Osteocyte (in vitro differentiated cells): ENCODE results near the gene ALDH9A1. TPM values are rescaled to one million over a fixed set of nuclear protein-coding genes. Genes with fewer than 3 reads are reported as not detected.

Experiments
- DNase-seq: peaks from one replicate; pipeline ENCODE4 v3.0.0; 2021; ENCODE audit warnings: mixed read lengths; ENCODE audit not compliant: unreplicated experiment; ENCODE audit errors: extremely low spot score
- H3K27ac Mint-ChIP-seq: one replicate; pipeline ENCODE4 v1.8.0; 2021; ENCODE audit warnings: mild to moderate bottlenecking, mixed read lengths; ENCODE audit not compliant: unreplicated experiment
- H3K27me3 Mint-ChIP-seq: one replicate; pipeline ENCODE4 v1.8.0; 2021; ENCODE audit warnings: mixed read lengths; ENCODE audit not compliant: unreplicated experiment
- H3K36me3 Mint-ChIP-seq: one replicate; pipeline ENCODE4 v1.8.0; 2021; ENCODE audit warnings: mixed read lengths; ENCODE audit not compliant: unreplicated experiment
- H3K4me1 Mint-ChIP-seq: one replicate; pipeline ENCODE4 v1.8.0; 2021; ENCODE audit warnings: mixed read lengths; ENCODE audit not compliant: unreplicated experiment
- H3K4me3 Mint-ChIP-seq: one replicate; pipeline ENCODE4 v1.8.0; 2021; ENCODE audit warnings: mild to moderate bottlenecking, moderate library complexity, mixed read lengths; ENCODE audit not compliant: unreplicated experiment
- H3K9me3 Mint-ChIP-seq: one replicate; pipeline ENCODE4 v1.8.0; 2021; ENCODE audit warnings: mixed read lengths; ENCODE audit not compliant: unreplicated experiment
- total RNA-seq: library from RNA; stranded (reverse); gene quantifications from 2 replicates; pipeline ENCODE4 v1.2.1, GENCODE V29; 2021
- TF ChIP-seq, protein P1 (sequence below): fragments of 200-600 bp; sonication (generic); IDR thresholded peaks from 2 replicates; pipeline ENCODE4 v1.5.0; 2021; ENCODE audit warnings: antibody characterized with exemption, mild to moderate bottlenecking, moderate library complexity

The ALDH9A1 gene
- total RNA-seq, 1 donor from 2014 or later = 37.1 TPM

DNA sequence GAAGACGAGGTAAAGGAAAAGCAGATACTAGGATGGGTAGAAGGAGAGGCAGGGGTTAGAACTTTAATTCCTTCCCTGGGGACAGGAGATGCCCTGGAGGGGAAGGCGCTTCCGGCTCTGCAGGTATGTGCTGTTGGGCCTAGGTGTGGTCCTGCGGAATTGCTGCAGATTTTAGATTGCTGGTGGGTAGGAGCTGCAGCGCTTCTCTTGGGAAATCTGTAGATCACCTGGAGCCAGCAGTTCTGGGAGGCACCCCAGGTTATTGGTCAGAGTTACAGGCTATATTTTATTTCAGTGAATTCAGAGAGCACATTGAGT is 66.3 kb downstream of the ALDH9A1 start:
- Mint-ChIP-seq H3K9me3 (no peaks in the 10 kb centered on the region), H3K4me3 (no peak overlapping the region), H3K36me3 (peaks cover 7% of the 10 kb centered on the region), H3K4me1 (peaks cover 28% of the 10 kb centered on the region), H3K27ac (no peak overlapping the region), H3K27me3 (peaks cover 15% of the 10 kb centered on the region)
- TF ChIP-seq, protein P1, sequence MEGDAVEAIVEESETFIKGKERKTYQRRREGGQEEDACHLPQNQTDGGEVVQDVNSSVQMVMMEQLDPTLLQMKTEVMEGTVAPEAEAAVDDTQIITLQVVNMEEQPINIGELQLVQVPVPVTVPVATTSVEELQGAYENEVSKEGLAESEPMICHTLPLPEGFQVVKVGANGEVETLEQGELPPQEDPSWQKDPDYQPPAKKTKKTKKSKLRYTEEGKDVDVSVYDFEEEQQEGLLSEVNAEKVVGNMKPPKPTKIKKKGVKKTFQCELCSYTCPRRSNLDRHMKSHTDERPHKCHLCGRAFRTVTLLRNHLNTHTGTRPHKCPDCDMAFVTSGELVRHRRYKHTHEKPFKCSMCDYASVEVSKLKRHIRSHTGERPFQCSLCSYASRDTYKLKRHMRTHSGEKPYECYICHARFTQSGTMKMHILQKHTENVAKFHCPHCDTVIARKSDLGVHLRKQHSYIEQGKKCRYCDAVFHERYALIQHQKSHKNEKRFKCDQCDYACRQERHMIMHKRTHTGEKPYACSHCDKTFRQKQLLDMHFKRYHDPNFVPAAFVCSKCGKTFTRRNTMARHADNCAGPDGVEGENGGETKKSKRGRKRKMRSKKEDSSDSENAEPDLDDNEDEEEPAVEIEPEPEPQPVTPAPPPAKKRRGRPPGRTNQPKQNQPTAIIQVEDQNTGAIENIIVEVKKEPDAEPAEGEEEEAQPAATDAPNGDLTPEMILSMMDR = no peak
- no peak for DNase-seq

DNA sequence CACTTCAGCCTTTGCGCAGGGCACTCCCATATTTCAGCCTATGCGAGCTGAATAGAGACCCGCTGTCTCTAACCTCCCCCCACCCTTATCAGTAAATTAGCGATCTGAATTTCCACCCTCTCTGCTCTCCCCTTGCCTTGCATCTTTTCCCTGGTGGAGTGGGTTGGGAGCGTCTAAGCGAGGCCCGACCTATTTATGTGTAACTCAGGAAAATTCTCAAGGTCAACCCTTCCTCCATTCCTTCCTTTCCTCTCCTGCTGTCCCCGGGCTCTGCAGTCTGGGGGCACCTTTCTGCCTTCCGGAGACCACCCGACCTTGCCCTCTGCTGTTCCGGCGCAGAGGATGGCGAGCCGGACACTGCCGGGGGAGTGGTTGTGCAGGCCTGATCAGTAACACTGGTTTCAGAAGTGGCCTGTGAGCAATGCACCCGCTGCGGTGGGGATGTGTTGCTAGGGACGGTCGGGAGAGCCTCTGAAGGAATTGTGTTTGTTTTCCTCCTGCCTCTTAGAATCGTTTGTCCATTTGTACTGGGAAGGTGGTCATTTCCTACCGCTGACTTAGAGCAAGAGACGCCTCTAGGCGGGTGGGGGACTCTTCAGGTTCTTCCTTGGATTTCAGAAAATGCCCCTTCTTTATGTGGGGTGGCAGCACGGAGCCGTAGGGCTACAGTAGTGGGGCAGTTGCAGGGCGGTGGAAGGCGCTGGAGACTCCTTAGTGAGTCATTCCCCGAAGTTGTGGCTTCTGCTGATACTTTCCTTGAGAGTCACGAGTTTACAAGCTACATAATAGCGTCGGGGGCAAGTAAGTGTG is 66.8 kb downstream of the ALDH9A1 start:
- Mint-ChIP-seq H3K4me3 (no peak overlapping the region), H3K9me3 (no peaks in the 10 kb centered on the region), H3K36me3 (peaks cover 3% of the 10 kb centered on the region), H3K4me1 (peaks cover 23% of the 10 kb centered on the region), H3K27me3 (peaks cover 20% of the 10 kb centered on the region), H3K27ac (no peak overlapping the region)
- TF ChIP-seq, protein P1 = peak; percentile 12
- no peak for DNase-seq

DNA sequence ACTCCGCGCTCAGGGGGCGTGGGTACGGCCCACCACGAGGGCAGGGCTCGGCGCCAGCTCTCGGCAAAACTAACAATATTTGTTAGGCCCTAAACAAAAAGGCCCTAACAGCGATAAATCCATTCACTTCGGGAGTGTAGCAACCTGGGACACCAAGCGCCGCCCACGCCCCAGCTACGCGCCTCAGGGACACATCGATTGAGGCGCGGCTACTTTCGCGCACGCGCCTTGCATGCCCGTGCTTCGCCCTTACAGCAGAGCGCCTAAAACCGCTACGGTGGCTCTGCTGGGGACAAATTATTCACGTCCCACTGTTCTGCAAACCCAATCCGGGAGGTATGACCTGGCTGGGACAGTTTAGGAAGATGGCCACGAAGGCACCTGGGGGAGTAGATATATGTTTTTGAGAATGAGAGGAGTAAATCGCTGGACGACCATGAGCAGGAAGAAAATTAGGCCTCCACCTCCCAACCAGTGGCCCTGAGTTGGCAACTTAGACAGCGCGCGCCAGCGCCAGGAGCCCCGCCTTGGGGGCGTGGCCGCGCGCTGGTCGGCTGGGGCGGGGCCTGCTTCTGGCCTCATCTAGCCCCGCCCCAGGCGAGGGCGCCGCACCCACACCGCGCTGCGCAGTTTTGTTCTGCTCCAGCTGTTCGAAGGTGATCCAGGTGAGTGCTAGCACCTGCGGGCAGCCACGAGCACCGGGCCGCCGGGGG is 67.6 kb downstream of the ALDH9A1 start, which contains the start of gene MGST3:
TSS of gene MGST3 (plus strand) at position 606 of the 713 bp plus-strand sequence. CDS start 18,614 bp downstream, outside the sequence.
- TF ChIP-seq, protein P1 = no peak
- peaks cover 21% of the 10 kb centered on the region for H3K4me1 Mint-ChIP-seq
- H3K27ac Mint-ChIP-seq = no peak within 1 kb of the TSS
- H3K27me3 Mint-ChIP-seq = peaks cover 21% of the 10 kb centered on the region
- DNase-seq = peak; percentile 95
- H3K36me3 Mint-ChIP-seq = peaks cover 1% of the 10 kb centered on the region
- no peak within 1 kb of the TSS for H3K4me3 Mint-ChIP-seq
- no peaks in the 10 kb centered on the region for H3K9me3 Mint-ChIP-seq

DNA sequence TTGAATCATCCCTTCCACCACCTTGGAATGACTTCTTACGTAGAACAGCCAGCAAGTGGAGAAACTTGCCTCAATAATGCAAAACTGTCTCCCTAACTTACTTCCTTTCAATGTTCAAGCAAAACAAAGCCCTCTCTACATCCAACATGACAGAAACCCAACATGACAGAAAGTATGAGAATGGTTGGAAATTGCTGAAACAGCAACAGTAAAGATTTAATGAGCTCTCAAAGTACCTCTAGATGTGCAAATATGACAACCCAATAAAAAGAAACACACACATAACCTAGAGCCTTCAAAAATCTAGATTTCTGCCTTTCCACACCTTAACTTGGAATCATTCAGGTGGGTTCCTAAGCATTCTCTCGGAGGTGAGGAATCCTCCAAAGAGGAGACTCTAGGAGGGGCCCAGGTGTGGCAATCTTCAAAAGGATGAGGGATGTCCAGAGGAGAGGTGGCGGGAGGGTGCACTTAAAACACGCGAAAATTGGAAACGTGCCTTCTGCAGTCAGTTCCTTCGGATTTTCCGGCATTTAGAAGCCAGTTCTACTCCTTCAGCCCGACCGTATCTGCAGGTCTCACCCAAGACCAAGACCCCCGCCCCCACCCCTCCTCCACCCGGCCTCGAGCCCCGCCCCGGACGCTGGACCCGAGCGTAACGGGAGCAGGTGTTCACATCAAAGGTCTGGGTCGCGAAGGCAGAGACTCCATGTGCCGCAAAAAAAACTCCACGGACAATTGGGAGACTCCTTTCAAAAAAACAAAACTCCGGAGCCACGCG is 68.3 kb downstream of the ALDH9A1 start:
- H3K36me3 Mint-ChIP-seq = no peaks in the 10 kb centered on the region
- TF ChIP-seq, protein P1 = no peak
- peaks cover 15% of the 10 kb centered on the region for H3K4me1 Mint-ChIP-seq
- H3K9me3 Mint-ChIP-seq = no peaks in the 10 kb centered on the region
- no peak overlapping the region for H3K27ac Mint-ChIP-seq
- DNase-seq = no peak
- peaks cover 21% of the 10 kb centered on the region for H3K27me3 Mint-ChIP-seq
- H3K4me3 Mint-ChIP-seq = no peak overlapping the region
